ENCODE measurements around the gene FNDC3B. TPM values are rescaled to one million over a fixed set of nuclear protein-coding genes. Genes with fewer than 3 reads are reported as not detected.

The FNDC3B gene
- total RNA-seq, 1 donor, result 221 TPM

- no peak for DNase-seq (ENCODE audit: low read depth)
- no peak overlapping the region for H3K4me3 ChIP-seq (ENCODE audit: low read depth, low read length)
- TF ChIP-seq CTCF (IDR thresholded peaks at IDR 0.05; ENCODE audit: insufficient read depth, low read depth, low read length), result no peak
Observed at GRCh38 chr3:172127141-172127540, 87.8 kb downstream of the FNDC3B start.

- no peak overlapping the region for H3K4me3 ChIP-seq (ENCODE audit: low read depth, low read length)
- DNase-seq (ENCODE audit: low read depth), result no peak
- no peak for TF ChIP-seq CTCF (IDR thresholded peaks at IDR 0.05; ENCODE audit: insufficient read depth, low read depth, low read length)
Observed at GRCh38 chr3:172127929-172128580, 88.7 kb downstream of the FNDC3B start.

GRCh38 chr3:172128858-172129257 is 89.5 kb downstream of the FNDC3B start:
- no peak for TF ChIP-seq CTCF (IDR thresholded peaks at IDR 0.05; ENCODE audit: insufficient read depth, low read depth, low read length)
- no peak for DNase-seq (ENCODE audit: low read depth)
- no peak overlapping the region for H3K4me3 ChIP-seq (ENCODE audit: low read depth, low read length)

- DNase-seq (ENCODE audit: low read depth), result no peak
- no peak overlapping the region for H3K4me3 ChIP-seq (ENCODE audit: low read depth, low read length)
- no peak for TF ChIP-seq CTCF (IDR thresholded peaks at IDR 0.05; ENCODE audit: insufficient read depth, low read depth, low read length)
Observed at GRCh38 chr3:172129498-172129849, 90.1 kb downstream of the FNDC3B start.

- peak; percentile 99 for DNase-seq (ENCODE audit: low read depth)
- no peak for TF ChIP-seq CTCF (IDR thresholded peaks at IDR 0.05; ENCODE audit: insufficient read depth, low read depth, low read length)
- no peak overlapping the region for H3K4me3 ChIP-seq (ENCODE audit: low read depth, low read length)
Observed at GRCh38 chr3:172129850-172130716, 90.7 kb downstream of the FNDC3B start.

GRCh38 chr3:172130717-172131050 is 91.3 kb downstream of the FNDC3B start:
- no peak for DNase-seq (ENCODE audit: low read depth)
- no peak for TF ChIP-seq CTCF (IDR thresholded peaks at IDR 0.05; ENCODE audit: insufficient read depth, low read depth, low read length)
- no peak overlapping the region for H3K4me3 ChIP-seq (ENCODE audit: low read depth, low read length)
